ENCODE measurements around the gene SLC29A4.
"Not testable (repeated sequence)": the region's sequence is repeated elsewhere in the genome, so short reads cannot be mapped to it uniquely, and the experiment has no call there.

SLC29A4 gene

GRCh38 chr7:5282543-5283316 lies at the start of gene SLC29A4:
TSS of gene SLC29A4 (plus strand) at chr7:5282943. CDS start at chr7:5287817, 4,874 bp downstream.
- DNase-seq, result peak; percentile 31

GRCh38 chr7:5234852-5235831 lies 47.6 kb upstream of the SLC29A4 start:
- no peak for DNase-seq

GRCh38 chr7:5237286-5237685 lies 45.5 kb upstream of the SLC29A4 start:
- no peak for DNase-seq

DNA sequence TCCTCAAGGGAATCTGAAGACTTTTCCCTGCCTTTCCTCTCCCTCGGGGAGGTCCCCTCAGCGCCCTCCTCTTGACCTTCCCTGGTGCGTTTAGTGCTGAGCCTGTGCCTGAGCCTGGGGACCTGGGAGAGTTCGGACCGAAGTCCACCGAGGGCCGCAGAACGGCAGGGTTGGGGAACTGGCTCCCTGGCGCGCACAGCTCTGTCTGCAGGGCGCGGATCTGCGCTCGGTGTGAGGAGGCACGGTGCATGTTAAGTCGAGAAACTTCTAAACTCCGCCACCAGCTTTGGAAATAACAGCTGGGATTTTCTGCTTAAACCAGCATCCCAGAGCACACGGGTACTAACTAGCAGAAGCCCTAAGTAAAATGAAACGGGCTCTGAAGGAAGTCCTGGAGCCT lies 44.2 kb upstream of the SLC29A4 start:
- DNase-seq, result no peak

DNA sequence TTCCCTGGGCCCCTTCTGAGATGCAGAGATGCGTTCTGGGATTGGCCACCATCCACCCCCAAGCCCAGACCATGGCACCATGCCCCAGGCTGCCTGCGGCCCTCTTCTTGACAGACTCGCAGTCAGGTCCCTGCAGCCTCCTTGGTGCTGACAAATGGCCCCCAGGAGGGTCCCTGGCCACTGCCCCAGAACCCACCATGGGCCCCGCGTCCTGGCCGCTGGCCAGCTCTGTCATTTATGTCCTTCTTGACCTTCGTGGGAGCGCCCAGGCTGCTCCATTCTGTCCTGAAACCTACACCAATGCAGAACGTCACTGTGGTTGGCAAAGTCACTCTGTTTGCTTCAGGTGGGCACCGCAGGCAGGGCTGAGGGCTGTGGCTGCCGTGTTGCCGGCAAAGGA lies 39.5 kb upstream of the SLC29A4 start:
- no peak for DNase-seq

DNA sequence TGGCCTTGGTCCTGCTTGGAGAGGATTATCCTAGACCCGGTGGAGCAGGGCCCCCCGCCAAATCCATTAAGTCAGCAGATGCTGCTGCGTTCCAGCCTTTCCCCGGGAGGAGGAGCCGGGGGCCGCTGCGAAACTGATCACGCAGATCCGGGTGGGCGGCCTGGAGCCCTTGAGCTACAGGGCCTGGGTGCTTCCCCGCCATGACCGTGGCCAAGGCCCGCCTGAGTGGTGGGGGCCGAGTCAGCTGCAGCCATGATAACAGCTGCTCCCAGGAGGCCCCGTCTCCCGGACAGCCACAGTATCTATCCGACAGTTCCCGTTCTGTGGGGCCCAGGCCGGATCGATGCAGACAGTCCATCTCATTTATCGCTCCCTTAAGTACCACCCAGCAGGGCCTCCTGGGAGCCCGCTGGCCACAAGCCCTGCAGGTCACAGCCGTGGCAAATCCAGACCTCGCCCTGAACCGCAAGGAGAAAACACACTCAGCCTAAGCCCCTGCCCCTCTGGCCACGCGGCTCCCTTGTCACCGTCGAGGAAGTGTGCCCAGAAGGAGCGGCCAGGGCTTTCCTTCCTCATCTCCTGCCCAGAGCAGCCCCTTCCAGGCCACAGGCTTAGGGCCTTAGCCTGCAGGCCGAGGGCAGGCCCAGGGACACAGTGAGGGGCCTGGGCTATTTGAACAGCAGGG lies 34.4 kb upstream of the SLC29A4 start:
- DNase-seq, result no peak

DNA sequence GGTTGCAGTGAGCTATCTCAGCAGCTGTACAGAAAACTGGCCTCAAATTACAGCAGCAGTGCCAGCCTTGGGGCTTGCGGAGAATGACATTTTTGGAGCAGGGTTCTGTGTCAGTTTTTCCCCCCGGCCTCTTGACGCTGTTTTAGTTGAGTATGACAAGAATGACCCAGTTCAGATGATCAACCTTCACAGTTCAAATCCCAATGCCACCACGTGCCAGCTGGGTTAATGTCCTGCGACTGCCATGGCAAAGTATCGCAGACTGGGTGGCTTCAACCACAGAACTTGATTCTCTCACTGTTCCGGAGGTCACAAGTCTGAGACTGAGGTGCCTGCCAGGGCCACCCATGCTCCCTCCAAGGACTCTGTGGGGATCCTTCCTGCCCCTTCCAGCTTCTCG lies 32.0 kb upstream of the SLC29A4 start:
- DNase-seq, result not testable (repeated sequence)

DNA sequence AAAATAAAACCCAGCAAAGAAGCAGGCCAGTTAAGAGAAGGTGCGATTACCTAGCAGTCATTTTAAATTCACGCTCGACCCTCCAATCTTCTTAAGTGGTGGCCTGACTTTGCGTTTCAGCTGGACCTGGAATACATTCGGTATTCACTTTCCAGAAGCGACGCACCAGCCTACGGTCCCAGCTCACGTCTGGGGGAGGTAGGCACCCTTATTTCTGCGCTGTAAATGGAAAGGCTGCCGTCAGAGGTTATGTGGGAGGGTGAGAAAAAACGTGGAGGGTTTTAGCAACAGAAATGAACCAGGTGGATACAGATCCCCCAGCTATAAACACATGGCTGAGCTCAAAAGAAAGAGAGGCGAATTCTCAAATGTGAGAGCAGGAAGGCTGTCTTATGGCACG lies 29.2 kb upstream of the SLC29A4 start:
- DNase-seq, result not testable (repeated sequence)

DNA sequence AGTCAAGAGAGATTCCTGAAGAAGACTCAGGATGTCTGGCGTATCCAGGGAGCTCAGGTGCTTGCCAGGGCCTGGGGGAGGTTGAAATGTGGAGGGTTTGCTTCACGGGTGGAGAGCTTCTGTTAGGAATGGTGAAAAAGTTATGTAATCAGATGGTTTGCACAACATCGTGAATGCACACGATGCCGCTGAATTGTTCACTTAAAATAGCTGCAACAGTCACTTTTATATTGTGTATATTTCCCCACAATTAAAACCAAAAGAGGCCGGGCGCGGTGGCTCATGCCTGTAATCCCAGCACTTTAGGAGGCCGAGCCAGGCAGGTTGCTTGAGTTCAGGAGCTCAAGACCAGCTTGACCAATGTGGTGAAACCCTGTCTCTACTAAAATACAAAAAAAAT lies 28.4 kb upstream of the SLC29A4 start:
- DNase-seq, result not testable (repeated sequence)

GRCh38 chr7:5255832-5256231 lies 26.9 kb upstream of the SLC29A4 start:
- DNase-seq, result no peak

GRCh38 chr7:5260530-5261068 lies 22.1 kb upstream of the SLC29A4 start:
- not testable (repeated sequence) for DNase-seq

DNA sequence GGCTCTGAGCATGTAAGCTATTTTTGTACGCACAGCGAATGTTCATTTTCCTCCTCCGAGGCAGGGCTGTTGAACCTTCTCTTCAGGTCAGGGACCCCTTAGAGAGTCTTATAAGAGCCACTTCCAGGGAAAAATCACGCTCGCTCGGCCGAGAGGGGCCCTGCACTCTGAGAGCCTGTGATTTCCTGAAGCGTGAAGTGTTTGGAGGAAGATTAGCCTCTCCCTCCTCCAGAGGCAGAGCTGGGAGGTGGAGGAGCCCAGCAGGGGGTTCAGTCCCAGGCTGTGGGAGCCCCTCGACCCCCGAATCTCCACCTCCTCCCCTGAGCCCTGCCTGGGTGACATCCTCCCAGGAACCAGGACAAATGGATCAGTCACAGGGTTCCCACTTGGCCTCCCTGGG lies 19.7 kb upstream of the SLC29A4 start:
- DNase-seq, result not testable (repeated sequence)

DNA sequence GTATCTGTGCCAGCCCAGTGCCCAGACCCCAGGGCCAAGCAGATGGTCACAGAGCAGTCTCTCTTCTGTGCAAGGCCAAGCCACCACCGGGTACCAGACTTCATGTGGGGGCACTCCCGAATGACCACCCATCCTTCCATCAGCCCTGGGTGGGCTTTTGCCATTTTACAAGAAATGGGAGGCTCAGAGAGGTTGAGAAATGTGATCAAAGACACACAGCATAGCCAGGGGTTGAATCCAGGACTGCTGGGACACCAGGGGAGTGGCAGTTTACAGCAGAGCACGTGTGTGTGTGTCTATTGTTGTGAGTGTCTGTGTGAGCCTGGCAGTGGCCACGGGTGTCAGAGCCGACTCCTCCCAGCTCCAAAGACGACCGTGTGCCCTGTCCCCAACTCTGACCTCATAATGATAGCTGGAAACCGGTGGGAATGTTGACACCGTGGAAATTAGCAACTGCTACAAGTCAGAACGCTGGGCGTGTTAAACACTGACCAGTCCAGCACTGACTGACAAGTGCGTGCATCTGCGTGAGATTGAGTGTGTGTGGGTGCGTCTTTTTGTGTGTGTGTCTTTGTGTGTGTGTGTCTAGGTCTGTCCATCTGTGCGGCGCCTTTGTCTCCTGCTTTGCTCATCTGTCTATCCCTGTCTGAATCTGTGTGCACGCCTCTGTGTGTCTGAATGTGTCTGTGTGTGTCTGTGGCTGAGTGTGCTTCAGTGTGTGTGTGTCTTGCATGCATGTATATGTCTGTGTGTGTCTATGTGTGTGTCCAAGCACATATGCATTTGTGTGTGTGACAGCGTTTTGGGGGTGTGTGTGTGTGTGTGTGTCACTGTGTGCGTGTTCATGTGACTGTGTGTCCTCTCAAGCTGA lies 17.2 kb upstream of the SLC29A4 start:
- DNase-seq, result no peak

DNA sequence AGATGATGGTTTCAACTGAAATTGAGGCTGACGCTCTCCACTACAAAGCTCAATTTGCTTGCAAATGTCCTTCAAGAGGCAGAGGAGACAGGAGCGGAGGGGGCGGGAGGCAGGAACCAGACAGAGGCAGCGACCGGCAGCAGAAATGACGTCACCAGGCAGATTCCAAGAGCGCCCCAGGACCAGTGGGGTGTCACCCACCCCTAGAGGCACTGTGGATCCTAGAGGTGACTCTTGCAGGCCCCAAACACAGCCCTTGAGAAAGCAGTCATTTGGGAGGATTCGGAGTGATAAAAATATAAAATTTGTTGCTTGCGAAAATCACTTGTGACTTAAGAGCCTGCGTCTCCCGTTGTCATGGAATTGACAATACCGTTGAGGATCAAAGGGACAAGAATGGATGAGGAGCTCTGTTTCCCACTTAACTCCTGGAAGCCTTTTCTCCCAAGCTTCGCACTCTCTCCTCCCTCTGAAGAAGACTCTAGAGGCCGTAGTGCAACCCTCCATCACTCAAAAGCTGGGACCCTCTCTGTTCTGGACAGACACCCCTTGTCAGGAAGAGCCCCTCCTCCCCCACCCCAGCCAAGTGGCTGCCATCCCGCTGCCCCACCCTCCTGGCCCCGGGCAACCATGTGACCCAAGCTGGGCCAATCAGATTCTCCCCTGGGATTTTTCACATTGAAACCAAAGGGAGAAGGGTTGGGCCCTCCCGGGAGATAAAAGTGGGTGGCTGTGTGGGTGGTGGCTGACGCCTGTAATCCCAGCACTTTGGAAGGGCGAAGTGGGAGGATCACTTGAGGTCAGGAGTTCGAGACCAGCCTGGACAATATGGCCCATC lies 16.3 kb upstream of the SLC29A4 start:
- no peak for DNase-seq

DNA sequence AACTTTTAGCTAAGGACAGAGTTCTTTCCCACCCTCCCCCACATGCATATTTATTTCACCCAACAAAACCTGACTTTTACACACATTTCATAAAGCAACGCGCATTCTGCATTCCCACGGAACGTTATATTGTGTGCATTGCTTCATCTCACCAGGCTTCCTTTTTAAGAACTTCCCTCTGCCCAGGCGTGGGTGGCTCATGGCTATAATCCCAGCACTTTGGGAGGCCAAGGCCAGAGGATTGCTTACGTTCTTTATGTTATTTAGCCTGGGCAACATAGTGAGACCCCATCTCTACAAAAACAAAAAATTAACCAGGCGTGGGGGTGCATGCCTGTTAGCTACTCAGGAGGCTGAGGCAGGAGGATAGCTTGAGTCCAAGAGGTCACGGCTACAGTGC lies 14.9 kb upstream of the SLC29A4 start:
- DNase-seq, result not testable (repeated sequence)

DNA sequence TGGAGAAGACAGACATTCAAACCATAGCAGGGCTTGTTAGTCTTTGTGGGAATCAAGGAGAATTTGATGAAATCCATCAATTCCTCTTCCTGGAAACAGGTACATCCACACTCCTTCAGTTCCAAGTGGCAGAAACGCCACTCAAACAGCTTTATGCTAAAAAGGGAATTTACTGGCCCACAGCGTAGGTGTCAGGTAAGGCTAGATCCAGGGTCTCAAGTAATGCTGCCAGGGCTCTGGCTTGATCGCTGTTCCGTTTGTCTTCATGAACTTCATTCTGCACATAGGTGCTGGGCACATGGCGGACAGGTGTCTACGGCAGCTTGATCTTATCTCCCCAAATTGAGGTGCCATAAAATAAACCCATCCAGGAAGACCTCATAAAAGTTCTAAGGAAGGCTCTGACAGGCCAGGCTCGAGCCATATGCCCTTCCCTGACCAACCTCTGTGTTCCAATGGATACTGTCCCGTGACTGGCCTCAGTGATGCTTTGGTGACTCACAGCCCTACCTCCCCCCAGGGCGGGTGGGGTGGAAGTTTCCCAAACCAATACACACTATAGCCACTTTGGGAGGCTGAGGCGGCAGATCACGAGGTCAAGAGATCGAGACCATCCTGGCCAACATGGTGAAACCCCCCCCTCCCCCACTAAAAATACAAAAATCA lies 12.6 kb upstream of the SLC29A4 start:
- not testable (repeated sequence) for DNase-seq

GRCh38 chr7:5270788-5271187 lies 12.0 kb upstream of the SLC29A4 start:
- DNase-seq, result no peak

GRCh38 chr7:5273831-5274405 lies 8.8 kb upstream of the SLC29A4 start:
- DNase-seq, result not testable (repeated sequence)

- DNase-seq, result no peak
Observed at GRCh38 chr7:5274441-5274840, 8.3 kb upstream of the SLC29A4 start.

DNA sequence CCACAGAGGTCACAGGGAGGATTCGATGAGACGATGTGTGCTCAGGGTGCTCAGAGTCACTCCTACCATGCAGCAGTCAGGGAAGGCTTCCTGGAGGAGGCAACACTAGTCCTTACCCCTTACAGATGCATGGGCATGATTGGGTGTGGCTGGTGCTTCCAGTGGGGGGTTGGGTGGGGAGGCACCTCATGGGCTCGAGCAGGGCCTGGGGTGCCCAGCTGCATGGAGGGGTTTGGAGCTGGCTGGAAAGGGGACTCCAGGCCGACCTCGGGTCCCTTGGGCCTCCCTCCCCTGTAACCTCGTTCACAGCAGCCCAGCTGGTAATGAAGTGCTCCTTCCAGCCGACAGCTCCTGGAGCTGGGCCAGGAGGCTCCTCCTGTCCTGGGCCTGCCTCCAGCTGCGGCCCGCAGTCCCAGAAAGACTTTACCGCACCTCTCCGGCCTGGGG lies 7.7 kb upstream of the SLC29A4 start:
- not testable (repeated sequence) for DNase-seq
